ENCODE results near the gene HHATL. TPM values are rescaled to one million over a fixed set of nuclear protein-coding genes. Genes with fewer than 3 reads are reported as not detected.
"Not testable (repeated sequence)": the region's sequence is repeated elsewhere in the genome, so short reads cannot be mapped to it uniquely, and the experiment has no call there.

Gene HHATL
- polyA plus RNA-seq, 3 donors = 0.15 to 2.0 (median 1.6) TPM

GRCh38 chr3:42735615-42736014 is 33.0 kb upstream of the HHATL start:
- 93 to 96% (median 94%) methylated on average over 12 of the region's 12 CpGs for WGBS, 3 donors
- no peak overlapping the region for H3K27ac ChIP-seq (ENCODE audit: low read depth, low read length)

DNA sequence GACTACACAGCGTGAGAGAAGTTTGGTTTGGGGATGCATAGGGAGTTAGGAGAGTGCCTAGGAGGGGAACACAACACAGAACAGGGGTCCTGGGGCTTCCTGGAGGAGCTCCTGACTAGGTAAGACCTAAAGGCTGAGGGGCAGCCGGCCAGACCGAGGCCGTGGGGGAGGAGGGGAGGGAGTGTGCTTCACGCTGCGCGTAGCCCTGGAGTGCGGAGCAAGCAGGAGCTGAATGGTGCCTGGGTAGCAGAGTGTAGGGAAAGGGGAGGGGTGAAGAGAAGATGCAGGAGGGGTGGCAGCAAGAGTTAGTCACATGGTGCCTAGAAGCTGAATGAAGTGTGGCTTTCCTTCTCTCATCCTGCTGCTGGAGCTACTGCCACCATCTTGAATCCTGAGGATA is 32.4 kb upstream of the HHATL start:
- WGBS, 3 donors = 74 to 81% (median 77%) methylated on average over 8 of the region's 8 CpGs
- H3K27ac ChIP-seq (ENCODE audit: low read depth, low read length) = no peak overlapping the region

- H3K27ac ChIP-seq (ENCODE audit: low read depth, low read length) = no peak overlapping the region
- 79 to 85% (median 83%) methylated on average over 6 of the region's 6 CpGs for WGBS, 3 donors
Measured at GRCh38 chr3:42734263-42734860, 31.8 kb upstream of the HHATL start.

- WGBS, 3 donors = 81 to 89% (median 88%) methylated on average over 13 of the region's 13 CpGs
Measured at GRCh38 chr3:42733501-42734262, 31.1 kb upstream of the HHATL start.

DNA sequence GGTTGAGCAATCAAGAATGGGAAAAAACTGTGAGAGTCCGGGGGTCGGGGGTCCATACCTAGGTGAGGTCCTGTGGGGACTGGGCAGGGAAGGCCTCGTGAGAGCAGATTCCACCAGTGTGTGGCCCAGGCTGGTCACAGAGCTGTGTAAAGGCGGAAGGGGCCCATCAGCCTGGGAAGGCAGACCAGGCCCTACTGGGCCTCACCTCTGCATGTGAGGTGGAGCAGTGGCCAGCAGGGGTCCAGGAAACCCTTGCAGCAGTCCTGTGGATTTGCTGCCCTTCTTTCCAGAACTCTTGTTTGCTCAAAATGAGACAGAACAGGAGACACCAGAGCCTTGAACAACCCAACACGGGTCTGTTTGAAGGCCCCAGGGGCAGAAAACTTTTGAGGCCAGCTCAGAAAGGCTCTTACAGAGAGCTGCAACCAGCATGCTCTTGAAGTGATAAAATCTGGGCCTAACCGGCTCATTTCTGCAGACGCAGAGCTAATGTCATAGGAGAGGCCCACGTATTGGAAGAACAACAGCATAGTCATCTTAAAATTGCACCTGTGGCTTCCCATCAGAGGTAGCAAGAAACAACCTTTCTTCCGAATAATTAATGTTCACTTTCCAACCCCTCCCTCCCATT is 30.3 kb upstream of the HHATL start:
- H3K27ac ChIP-seq (ENCODE audit: low read depth, low read length) = no peak overlapping the region

More at GRCh38 chr3:42733501-42734262, 31.1 kb upstream of the HHATL start:
- no peak overlapping the region for H3K27ac ChIP-seq (ENCODE audit: low read depth, low read length)

DNA sequence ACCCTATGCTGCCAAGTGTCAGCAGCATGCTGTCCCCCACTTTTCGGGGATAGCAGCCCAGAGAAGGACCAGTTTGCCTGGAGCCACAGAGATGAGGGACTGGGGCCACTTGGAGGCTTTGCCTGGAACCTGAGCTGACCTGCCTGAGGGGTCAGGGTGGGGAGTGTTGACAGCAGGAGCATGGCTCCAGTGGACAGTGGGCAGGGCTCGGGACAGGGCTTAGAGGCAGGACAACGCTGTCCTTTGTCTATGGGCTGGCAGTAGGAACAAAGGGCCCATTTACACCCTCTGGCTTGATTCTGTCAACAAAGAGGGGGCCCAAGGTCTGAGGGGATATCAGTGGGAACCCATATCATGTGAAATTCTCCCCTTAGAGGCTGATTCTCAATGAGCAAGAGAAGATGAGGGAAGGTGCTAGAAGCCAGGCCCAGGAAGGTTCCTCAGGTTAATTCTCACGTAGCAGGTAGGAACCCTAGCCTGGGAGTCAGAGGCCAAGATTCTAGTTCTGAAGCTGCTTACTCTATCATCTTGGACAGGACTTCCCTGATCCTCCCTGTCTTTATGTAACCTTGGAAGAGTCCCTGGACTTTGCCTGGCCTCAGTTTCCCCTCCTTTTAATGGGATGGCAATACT is 29.7 kb upstream of the HHATL start:
- H3K27ac ChIP-seq (ENCODE audit: low read depth, low read length) = no peak overlapping the region
- WGBS, 3 donors = 68 to 86% (median 69%) methylated on average over 4 of the region's 4 CpGs

More for the DNA sequence above, 30.3 kb upstream of the HHATL start:
- 81 to 86% (median 84%) methylated on average over 9 of the region's 9 CpGs for WGBS, 3 donors

DNA sequence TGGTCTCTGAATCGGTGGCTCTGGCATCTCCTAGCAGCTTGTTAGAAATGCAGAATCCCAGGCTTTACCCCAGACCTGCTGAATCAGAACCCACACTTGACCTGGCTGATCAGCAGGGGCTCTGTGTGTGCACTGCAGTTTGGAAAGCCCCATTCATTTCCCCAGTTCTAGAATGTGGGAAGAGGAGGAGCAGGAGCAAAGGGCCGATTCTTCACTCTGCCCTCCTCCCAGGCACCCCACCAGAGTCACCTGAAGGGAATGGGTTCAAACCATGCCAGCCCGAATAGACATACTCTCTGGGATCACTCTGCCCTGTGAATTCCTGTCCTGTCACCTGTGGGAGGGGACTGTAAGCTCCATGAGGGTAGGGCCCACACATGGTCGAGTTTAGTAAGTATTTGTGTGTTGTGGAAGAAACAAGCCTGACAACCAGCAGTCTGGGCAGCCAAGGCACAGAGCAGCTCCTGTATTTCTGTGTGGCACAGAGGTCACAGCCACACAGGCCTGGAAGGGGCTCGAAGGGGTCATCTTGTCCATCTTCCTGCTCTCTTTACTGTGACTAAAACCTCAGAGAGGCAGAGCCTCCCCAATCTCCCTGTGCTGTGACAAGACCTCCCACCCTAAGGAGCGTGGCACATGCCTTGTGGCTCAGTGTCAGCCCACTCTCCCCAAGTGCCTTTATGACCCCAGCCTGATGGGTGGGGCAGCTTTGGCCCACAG is 29.0 kb upstream of the HHATL start:
- no peak overlapping the region for H3K27ac ChIP-seq (ENCODE audit: low read depth, low read length)
- 87 to 89% (median 87%) methylated on average over 6 of the region's 6 CpGs for WGBS, 3 donors

GRCh38 chr3:42730706-42731420 is 28.3 kb upstream of the HHATL start:
- no peak overlapping the region for H3K27ac ChIP-seq (ENCODE audit: low read depth, low read length)
- 78 to 90% (median 79%) methylated on average over 3 of the region's 3 CpGs for WGBS, 3 donors

GRCh38 chr3:42730294-42730693 is 27.7 kb upstream of the HHATL start:
- WGBS, 3 donors = 85 to 93% (median 90%) methylated on average over 11 of the region's 11 CpGs
- no peak overlapping the region for H3K27ac ChIP-seq (ENCODE audit: low read depth, low read length)

DNA sequence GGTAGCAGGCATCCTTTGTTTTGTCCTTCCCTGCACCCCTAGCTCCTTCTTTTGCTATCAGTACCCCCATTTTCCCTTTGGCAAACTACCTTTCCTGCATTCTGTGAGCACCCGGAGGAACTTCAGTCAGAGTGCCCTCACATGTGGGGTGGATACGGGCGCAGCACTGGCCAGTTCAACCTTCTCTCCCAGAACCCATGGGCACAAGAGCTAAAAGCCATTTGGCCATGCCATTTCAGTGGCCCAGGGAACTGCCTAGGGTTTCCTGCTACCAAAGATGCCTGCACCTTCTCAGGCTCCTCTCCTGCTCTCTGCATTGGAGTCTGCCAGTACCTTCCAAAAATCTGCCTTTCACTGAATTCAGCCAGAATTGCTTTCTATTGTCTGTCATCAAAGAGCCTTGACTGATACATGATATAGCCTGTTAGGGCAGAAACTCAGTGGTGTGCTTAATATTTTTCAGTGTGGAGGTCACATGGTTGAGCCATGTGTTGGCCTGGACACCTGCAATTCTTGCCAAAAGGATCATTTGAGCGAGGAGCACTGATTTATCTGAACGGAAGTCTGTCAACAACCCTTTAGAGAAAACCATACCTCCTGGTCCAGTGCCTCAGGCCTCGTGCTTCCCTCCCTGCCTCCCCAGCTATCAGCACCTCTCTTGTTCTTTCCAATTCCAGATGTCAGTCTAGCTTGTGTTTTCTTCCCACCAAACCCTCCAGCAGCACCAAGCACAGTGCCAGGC is 27.0 kb upstream of the HHATL start:
- WGBS, 3 donors = 68 to 74% (median 73%) methylated on average over 6 of the region's 6 CpGs
- H3K27ac ChIP-seq (ENCODE audit: low read depth, low read length) = no peak overlapping the region

- H3K27ac ChIP-seq (ENCODE audit: low read depth, low read length) = no peak overlapping the region
- WGBS, 3 donors = 78 to 92% (median 88%) methylated on average over 3 of the region's 3 CpGs
Measured at GRCh38 chr3:42728668-42729364, 26.2 kb upstream of the HHATL start.

DNA sequence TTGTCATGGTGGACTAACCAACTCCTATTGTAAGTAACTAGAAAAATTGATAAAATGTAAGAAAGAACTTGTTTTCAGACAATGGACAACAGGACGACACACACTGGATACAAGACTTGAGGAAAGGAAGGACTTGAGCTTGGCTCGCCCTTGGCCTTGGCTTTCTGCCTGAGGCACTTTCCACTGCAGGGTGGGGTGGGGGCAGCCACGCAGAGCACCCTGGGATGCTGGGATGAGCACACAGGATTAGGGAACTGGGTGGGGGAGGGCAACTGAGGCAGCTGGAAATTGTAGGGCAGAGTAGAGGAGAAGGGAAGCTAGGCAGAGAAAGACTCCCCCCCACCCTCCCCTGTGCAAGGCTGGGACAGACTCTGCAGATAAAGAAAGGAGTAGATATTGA is 25.5 kb upstream of the HHATL start:
- 34 to 49% (median 40%) methylated on average over 3 of the region's 3 CpGs for WGBS, 3 donors

DNA sequence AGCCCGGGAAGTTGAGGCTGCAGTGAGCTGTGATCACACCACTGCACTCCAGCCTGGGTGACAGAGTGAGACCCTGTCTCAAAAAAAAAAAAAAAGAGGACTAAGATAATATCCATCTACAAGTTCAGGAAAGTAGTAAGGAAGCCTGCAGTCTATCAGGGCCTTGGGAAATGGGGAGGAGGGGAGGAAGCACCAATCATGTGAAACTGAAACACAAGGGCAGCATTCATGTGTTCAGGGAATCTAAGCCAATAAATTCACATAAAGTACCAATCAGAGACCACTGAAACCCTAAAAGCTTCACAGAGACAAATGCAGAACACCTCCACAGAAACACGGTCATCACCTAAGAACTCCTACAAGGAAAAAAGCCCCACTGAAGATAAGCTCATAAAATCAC is 22.9 kb upstream of the HHATL start:
- WGBS, 3 donors = 79 to 85% (median 80%) methylated on average over 2 of the region's 2 CpGs
- H3K27ac ChIP-seq (ENCODE audit: low read depth, low read length) = no peak overlapping the region

More for the DNA sequence above, 25.5 kb upstream of the HHATL start:
- no peak overlapping the region for H3K27ac ChIP-seq (ENCODE audit: low read depth, low read length)

GRCh38 chr3:42723219-42723618 is 20.6 kb upstream of the HHATL start:
- WGBS, 3 donors = 93 to 97% (median 95%) methylated on average over 2 of the region's 2 CpGs

DNA sequence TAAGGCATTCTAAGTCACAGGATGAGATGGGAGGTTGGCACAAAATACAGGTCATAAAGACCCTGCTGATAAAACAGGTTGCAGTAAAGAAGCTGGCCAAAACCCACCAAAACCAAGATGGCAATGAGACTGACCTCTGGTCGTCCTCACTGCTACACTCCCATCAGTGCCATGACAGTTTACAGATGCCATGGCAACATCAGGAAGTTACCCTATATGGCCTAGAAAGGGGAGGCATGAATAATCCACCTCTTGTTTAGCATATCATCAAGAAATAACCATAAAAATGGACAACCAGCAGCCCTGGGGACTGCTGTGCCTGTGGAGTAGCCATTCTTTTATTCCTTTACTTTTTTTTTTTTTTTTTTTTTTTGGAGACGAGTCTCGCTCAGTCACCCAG is 19.8 kb upstream of the HHATL start:
- 88 to 90% (median 89%) methylated on average over 1 to 3 of the region's 3 CpGs for WGBS, 3 donors
- H3K27ac ChIP-seq (ENCODE audit: low read depth, low read length) = not testable (repeated sequence)

More at GRCh38 chr3:42723219-42723618, 20.6 kb upstream of the HHATL start:
- no peak overlapping the region for H3K27ac ChIP-seq (ENCODE audit: low read depth, low read length)

DNA sequence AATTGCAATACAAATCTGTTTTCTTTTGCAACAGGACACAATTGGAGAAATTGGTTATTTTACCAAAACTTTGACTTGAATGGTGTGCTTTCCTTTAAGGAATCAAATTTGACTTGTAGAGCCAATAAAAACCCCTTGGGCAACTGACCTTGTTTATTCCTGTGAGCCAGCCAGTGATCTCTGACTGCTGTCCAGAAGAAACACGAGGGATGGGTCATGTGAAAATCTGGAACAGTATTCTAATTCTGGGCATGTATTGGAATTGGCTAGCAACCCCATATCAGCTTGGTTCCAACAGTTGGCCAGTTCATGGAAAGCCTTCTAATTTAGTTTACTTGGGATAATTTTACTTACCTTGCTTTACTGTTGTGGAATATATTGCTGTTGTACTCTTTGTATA is 19.1 kb upstream of the HHATL start:
- no peak overlapping the region for H3K27ac ChIP-seq (ENCODE audit: low read depth, low read length)
- WGBS, 3 donors = 45 to 62% (median 60%) methylated on average over 1 of the region's 1 CpG

GRCh38 chr3:42720126-42720525 is 17.5 kb upstream of the HHATL start:
- H3K27ac ChIP-seq (ENCODE audit: low read depth, low read length) = no peak overlapping the region
- 57 to 82% (median 58%) methylated on average over 4 of the region's 4 CpGs for whole genome bisulfite sequencing, 3 donors
